GM18873 (cell line): ENCODE data around the gene TSACC.

Source experiments
- ATAC-seq: cut with Tn5 transposase; IDR thresholded peaks from one replicate; pipeline ENCODE4 v1.9.1; 2021; ENCODE audit warnings: mild to moderate bottlenecking, moderate library complexity, moderate number of reproducible peaks; ENCODE audit not compliant: unreplicated experiment, low FRiP score

TSACC gene

GRCh38 chr1:156372265-156372586 lies 33.9 kb downstream of the TSACC start:
- ATAC-seq, result no peak

GRCh38 chr1:156372876-156373275 lies 34.5 kb downstream of the TSACC start:
- ATAC-seq, result no peak

GRCh38 chr1:156373546-156373945 lies 35.2 kb downstream of the TSACC start:
- ATAC-seq, result no peak

GRCh38 chr1:156376146-156376545 lies 37.8 kb downstream of the TSACC start:
- ATAC-seq, result no peak

- ATAC-seq, result no peak
Observed at GRCh38 chr1:156376958-156377919, 38.9 kb downstream of the TSACC start.

- no peak for ATAC-seq
Observed at GRCh38 chr1:156378557-156378956, 40.2 kb downstream of the TSACC start.

GRCh38 chr1:156379420-156380165 lies 41.3 kb downstream of the TSACC start:
- no peak for ATAC-seq

- ATAC-seq, result no peak
Observed at GRCh38 chr1:156382561-156382960, 44.2 kb downstream of the TSACC start.

- no peak for ATAC-seq
Observed at GRCh38 chr1:156383023-156383422, 44.7 kb downstream of the TSACC start.

GRCh38 chr1:156384007-156384406 lies 45.7 kb downstream of the TSACC start:
- ATAC-seq, result no peak

GRCh38 chr1:156384658-156385057 lies 46.3 kb downstream of the TSACC start:
- ATAC-seq, result no peak

GRCh38 chr1:156385534-156386031 lies 47.3 kb downstream of the TSACC start:
- no peak for ATAC-seq

GRCh38 chr1:156386134-156386901 lies 48.0 kb downstream of the TSACC start:
- ATAC-seq, result no peak

- ATAC-seq, result no peak
Observed at GRCh38 chr1:156386949-156387869, 48.9 kb downstream of the TSACC start.

GRCh38 chr1:156387870-156388173 lies 49.5 kb downstream of the TSACC start:
- ATAC-seq, result no peak

GRCh38 chr1:156388174-156389137 lies 50.1 kb downstream of the TSACC start:
- no peak for ATAC-seq

GRCh38 chr1:156389311-156389710 lies 51.0 kb downstream of the TSACC start:
- ATAC-seq, result no peak

- ATAC-seq, result no peak
Observed at GRCh38 chr1:156390469-156391365, 52.4 kb downstream of the TSACC start.
